GM21515 (cell line): ENCODE results near the gene MMP20.
A peak's percentile ranks its signal among the peaks of the same experiment; 100 is the strongest.

ENCODE experiments used
- ATAC-seq: cut with Tn5 transposase; IDR thresholded peaks from one replicate; pipeline ENCODE4 v1.9.1; 2021; ENCODE audit not compliant: unreplicated experiment

MMP20 gene

DNA sequence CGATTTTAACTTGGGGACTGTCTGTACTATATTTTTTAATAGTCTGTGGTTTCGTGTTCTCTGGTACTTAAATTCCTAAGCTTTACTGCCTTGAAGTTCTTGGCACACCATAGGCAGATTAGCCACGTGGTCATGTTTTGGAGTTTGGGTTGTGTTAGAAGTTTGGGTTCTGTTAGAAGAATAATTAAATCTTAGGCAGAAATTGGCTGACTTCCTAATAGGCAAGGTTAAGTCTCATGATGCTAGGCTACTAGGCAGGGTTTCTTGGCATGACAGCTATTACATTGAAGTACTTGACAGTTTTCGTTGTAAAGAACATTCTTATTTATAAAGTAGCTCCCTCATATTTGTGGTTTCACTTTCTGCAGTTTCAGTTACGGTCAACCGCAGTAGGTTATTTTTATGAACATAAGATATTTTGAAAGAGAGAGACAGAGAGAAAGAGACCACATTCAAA is 64.5 kb downstream of the MMP20 start:
- ATAC-seq, result peak; percentile 74

GRCh38 chr11:102559839-102560238 is 65.3 kb downstream of the MMP20 start:
- ATAC-seq, result peak; percentile 45

DNA sequence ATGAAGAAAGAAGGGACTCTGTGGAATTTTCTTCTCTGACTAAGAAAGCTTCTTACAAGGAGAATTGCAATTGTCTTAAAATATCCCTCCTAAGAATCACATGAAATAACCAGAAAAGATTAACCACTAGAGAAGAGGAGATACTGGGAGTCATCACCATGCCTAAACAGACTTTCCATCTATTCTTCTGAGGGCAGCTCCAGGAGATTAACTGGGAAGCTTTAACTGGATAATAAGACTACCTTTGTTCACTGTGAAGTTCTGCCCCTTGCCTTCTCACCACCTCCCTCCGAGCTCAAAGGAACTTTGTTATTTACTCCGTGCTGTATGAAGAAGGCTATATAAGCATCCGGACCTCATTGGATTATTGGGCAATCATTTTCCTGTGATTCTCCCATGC is 70.0 kb downstream of the MMP20 start:
- no peak for ATAC-seq

DNA sequence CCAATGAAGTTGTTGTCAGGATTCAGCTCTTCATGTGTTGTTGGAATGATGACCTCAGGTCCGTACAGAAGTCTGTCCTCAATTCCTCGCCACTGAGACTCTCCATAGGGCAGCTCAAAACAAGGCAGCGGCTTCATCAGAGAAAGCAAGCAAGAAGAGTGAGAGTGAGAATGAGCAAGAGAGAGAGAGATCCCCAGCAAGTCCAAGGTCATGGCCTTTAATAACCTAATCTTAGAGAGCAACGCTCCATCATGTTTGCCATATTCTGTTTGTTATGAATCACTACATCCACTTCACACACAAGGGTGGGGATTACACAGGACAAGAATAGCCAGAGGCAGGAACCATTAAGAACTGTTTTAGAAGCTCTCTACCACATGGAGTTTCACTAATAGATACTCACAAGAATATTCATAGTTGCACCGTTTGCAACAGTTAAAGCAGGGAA is 71.3 kb downstream of the MMP20 start:
- peak; percentile 72 for ATAC-seq

DNA sequence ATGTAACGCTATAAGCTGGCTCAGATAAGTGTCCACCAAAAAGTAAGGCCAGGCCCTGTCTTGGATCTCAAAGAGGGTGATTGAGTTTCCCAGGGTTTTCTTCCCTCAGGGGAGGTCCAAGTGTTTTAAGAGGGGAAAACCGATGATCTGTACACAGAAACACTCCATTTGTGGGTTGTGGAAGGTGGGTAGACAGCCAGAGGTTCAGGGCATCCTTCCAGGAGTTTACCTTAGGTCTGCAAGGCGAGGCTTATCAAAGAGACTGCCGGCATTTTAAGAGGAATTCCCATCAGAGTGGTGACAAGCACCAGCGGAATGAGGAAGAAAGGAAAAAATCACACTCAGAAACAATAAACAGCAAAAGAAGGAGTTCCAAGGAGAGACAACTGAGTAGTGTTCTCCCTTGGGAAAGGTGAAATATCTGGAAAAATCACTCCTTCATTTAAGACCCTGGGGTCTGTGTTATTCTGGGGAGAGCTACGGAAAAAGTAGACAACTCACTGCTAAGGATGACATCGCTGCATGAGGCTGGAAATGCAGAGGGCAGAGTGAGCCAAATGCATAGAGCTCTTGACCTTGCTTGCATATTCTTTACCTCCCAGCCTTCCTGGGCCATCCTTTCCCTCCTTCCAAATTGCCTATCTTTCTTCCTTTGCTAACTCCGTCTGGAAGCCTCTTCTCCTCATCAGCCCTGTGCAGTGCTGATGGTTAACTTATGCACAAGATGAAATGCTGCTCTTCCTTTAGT is 72.5 kb downstream of the MMP20 start:
- ATAC-seq, result no peak

DNA sequence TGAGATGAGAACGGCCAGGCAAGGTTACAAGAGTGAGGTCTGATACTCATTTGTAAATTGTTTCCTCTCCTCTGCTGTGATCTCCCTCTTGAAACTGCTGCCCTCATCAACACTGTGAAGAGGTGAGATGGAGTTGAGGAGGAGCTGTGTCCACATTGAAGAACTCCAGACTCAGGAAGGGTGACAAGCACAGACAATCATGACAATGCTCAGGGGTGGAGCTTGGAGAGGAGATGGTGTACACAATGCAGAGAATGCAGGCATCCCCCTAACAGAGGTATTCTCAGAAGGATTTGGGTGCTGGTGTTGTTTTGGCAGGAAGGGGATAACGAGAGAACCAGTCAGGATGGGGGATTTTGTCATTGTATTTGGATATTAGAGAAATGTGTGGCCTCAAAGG is 73.1 kb downstream of the MMP20 start:
- ATAC-seq, result no peak

DNA sequence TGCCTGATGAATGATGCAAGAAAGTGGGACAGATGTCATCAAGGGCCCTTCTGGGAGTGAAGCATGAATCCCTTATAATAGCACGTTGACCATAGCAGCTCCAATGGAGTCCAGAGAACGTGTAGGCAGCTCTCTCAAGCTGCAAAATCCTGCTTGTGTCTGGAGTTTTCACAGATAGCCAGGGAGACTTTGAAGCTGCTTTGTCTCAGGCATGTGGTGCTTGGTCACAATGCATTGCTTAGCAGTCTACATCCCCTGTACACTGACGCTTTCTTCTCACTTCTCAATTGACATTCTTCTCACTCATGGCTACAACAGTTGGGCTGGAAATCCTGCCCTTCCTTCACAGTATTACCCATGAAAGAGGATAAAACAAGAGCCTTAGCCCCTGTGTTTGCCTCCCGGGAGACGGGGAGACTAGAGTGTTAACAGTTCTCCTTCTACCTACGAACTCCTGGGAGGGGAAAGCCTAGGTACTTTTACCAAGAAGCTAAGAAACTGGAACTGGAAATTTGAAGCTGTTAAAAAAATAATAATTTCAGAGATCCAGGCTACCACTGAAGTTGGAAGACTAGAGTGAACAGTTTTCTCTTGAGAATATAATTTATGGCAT is 73.9 kb downstream of the MMP20 start:
- no peak for ATAC-seq

- peak; percentile 67 for ATAC-seq
Observed at GRCh38 chr11:102546923-102547471, 78.1 kb downstream of the MMP20 start.

- peak; percentile 54 for ATAC-seq
Observed at GRCh38 chr11:102546427-102546826, 78.7 kb downstream of the MMP20 start.

GRCh38 chr11:102545701-102546100 is 79.4 kb downstream of the MMP20 start:
- ATAC-seq, result no peak

DNA sequence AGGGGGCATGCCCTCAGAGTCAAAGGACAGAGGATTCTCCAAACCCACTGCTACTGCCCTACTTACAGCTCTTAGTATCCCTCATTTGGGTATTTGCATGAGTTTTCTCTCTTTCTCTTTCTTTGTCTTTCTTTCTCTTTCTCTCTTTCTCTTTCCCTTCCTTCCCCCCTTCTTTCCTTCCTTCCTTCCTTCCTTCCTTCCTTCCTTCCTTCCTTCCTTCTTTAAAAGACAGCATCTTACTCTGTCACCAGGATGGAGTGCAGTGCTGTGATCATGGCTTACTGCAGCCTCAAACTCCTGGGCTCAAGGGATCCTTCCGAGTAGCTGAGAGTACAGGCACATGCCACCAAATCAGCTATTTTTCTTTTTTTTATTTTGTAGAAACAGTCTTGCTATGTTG is 80.5 kb downstream of the MMP20 start:
- ATAC-seq, result no peak

DNA sequence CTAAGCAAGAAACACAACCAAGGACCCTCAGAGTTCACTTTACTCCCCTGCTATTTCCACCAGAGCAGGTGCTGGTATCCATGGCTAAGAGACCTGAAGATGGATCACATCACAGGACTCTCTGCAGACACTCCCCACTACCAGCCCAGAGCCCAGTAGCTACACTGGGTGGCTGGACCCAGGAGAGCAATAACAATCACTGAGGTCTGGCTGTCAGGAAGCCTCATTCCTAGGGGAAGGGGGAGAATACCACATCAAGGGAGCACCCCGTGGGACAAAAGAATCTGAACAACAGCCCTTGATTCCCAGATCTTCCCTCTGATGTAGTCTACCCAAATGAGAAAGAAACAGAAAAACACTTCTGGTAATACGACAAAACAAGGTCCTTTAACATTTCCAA is 85.6 kb downstream of the MMP20 start:
- no peak for ATAC-seq

DNA sequence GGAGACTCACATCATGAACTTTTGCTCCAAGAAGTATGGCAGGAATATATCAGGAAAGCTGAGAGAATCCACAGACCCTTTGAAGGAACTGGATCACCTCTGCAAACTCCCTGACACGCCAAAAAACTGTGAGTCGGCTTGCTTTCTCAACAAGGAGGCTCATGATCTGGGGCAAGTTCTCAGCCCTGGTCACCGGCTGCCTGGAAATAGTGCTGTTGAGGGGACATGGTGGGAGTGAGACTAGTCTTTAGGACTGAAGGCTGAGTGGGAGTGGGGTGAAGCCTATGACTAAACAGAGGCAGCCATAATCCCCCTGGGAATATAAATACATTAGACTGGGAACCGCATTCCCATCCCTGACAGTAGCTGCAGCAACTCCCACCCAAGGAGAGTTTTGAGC is 86.2 kb downstream of the MMP20 start:
- no peak for ATAC-seq

- ATAC-seq, result no peak
Observed at GRCh38 chr11:102534261-102534872, 90.8 kb downstream of the MMP20 start.

DNA sequence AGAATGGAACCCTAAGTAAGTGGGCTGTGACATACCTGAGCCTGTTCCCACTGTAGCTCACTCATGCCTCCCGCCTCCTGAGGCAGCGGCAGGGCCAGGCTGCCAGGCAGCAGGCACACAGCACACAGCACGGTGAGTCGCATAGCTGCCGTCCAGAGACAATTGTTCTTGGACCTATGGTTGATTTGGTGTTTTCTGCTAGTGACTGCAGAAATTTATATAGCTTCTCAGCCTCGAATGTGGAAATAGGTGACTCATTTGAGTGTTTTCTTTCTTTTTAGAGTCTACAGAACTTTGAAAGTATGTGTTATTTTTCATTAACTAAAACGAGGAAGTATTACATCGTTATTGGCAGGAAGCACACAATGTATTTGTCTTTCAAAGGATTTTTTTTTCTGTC is 94.6 kb downstream of the MMP20 start, which contains the start of gene MMP7:
TSS of gene MMP7 (minus strand) at position 190 of the 400 bp plus-strand sequence. CDS start at position 143, 47 bp downstream.
- ATAC-seq, result no peak

DNA sequence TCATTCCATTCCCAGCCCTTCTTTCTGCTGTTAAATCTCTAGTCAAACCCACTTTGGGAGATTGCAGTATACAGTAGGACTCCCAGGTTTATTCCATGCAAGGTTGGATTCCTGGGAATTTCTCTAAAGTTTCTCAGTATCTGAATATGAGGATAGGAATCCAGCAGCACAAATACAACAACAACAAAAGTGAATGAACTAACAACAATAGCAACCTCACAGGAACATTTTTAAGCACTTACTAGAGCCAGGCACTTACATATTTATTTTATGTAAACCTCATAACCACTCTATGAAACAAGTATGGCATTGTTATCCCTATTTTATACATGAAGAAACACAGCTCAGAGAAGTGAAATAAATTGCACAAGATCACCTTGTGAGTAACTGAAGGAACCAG is 96.5 kb downstream of the MMP20 start:
- ATAC-seq, result no peak

DNA sequence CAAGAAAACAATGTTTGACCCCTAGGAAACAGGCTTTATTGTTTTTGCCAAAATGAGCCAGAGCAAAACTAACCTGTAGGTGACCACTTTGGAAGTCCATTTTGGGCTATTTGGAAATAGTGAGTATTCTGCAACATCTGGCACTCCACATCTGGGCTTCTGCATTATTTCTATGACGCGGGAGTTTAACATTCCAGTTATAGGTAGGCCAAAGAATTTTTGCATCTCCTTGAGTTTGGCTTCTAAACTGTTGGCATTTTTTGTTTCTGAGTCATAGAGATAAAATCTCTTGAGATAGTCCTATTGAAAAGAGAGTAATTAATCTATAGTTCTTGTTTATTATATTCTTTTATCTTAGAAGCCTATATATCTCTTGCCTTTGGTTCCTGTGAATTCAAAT is 97.4 kb downstream of the MMP20 start:
- ATAC-seq, result no peak

DNA sequence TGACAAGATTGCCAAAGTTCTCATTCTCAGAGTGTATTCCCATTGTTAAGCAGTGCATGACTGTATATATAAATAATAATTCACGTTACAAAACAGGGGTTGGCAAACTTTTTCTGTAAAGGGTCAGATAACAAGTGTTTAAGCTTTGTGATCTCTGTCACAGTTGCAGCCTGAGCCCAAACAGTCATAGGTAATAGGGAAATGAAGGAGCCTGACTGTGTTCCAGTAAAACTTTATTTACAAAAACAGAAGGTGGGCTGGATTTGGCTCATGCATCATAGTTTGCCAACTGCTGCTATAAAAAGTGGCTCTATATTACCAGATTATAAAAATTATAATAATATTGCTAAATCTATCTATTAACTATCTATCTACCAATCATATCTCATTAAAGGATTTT is 98.1 kb downstream of the MMP20 start:
- no peak for ATAC-seq
